ENCODE measurements around the gene GYS1. TPM values are rescaled to one million over a fixed set of nuclear protein-coding genes. Genes with fewer than 3 reads are reported as not detected.

Gene GYS1
- total RNA-seq, 8 experiments from 2014 or later, result 13.0 to 72.5 (median 18.3) TPM

- in situ Hi-C loops (cut with MboI; ENCODE audit: low pct_unique_long_range_greater_than_20kb in 2 of 9, low sequenced_read_pairs in 9 of 9, unreplicated experiment in 9 of 9), result no loop called here
- no peak overlapping the region for H3K27ac ChIP-seq
- no peak for ATAC-seq (replicated peaks in 6 of 8)
- peaks cover 14 to 15% of the 10 kb centered on the region in 2 donors for H3K4me1 ChIP-seq (replicated peaks in 1 of 2)
- H3K4me3 ChIP-seq, result no peak overlapping the region
- 88 to 100% (median 94%) methylated on average over 1 to 5 of the region's 22 CpGs; no CpG with 5 or more reads in 7 of the 10 experiments for WGBS, 10 experiments
Observed at GRCh38 chr19:48991011-48991609, 2.0 kb downstream of the GYS1 start.

GRCh38 chr19:48990400-48990799 is 2.7 kb downstream of the GYS1 start:
- no peak overlapping the region for H3K4me3 ChIP-seq
- WGBS, 10 experiments, result 48 to 100% (median 60%) methylated on average over 2 to 4 of the region's 4 CpGs; no CpG with 5 or more reads in 3 of the 10 experiments
- no peak overlapping the region for H3K27ac ChIP-seq
- H3K4me1 ChIP-seq (replicated peaks in 1 of 2), result peaks cover 14 to 15% of the 10 kb centered on the region in 2 donors
- in situ Hi-C loops (cut with MboI; ENCODE audit: low pct_unique_long_range_greater_than_20kb in 2 of 9, low sequenced_read_pairs in 9 of 9, unreplicated experiment in 9 of 9), result no loop called here
- ATAC-seq (replicated peaks in 6 of 8), result no peak

GRCh38 chr19:48989701-48990291 is 3.3 kb downstream of the GYS1 start:
- no peak overlapping the region for H3K4me3 ChIP-seq
- in situ Hi-C loops (cut with MboI; ENCODE audit: low pct_unique_long_range_greater_than_20kb in 2 of 9, low sequenced_read_pairs in 9 of 9, unreplicated experiment in 9 of 9), result no loop called here
- H3K27ac ChIP-seq, result no peak overlapping the region
- ATAC-seq (replicated peaks in 6 of 8), result no peak
- H3K4me1 ChIP-seq (replicated peaks in 1 of 2), result peaks cover 13 to 14% of the 10 kb centered on the region in 2 donors
- WGBS, 10 experiments, result 20 to 100% (median 100%) methylated on average over 1 to 5 of the region's 17 CpGs; no CpG with 5 or more reads in 5 of the 10 experiments

- Histone ChIP-seq H3K4me3 (no peak overlapping the region), H3K4me1 (replicated peaks in 1 of 2) (peaks cover 8 to 9% of the 10 kb centered on the region in 2 donors), H3K27ac (no peak overlapping the region)
- WGBS, 10 experiments, result 86 to 100% (median 95%) methylated on average over 1 to 9 of the region's 9 CpGs; no CpG with 5 or more reads in 1 of the 10 experiments
- ATAC-seq (replicated peaks in 6 of 8), result no peak
- in situ Hi-C loops (cut with MboI; ENCODE audit: low pct_unique_long_range_greater_than_20kb in 2 of 9, low sequenced_read_pairs in 9 of 9, unreplicated experiment in 9 of 9), result no loop called here
Observed at GRCh38 chr19:48988860-48989259, 4.2 kb downstream of the GYS1 start.

GRCh38 chr19:48988286-48988685 is 4.8 kb downstream of the GYS1 start:
- in situ Hi-C loops (cut with MboI; ENCODE audit: low pct_unique_long_range_greater_than_20kb in 2 of 9, low sequenced_read_pairs in 9 of 9, unreplicated experiment in 9 of 9), result no loop called here
- 76 to 100% (median 92%) methylated on average over 3 to 5 of the region's 7 CpGs; no CpG with 5 or more reads in 4 of the 10 experiments for WGBS, 10 experiments

GRCh38 chr19:48987323-48987722 is 5.8 kb downstream of the GYS1 start:
- Histone ChIP-seq H3K4me1 (replicated peaks in 1 of 2) (peaks cover 8 to 9% of the 10 kb centered on the region in 2 donors), H3K4me3 (no peak overlapping the region), H3K27ac (no peak overlapping the region)
- in situ Hi-C loops (cut with MboI; ENCODE audit: low pct_unique_long_range_greater_than_20kb in 2 of 9, low sequenced_read_pairs in 9 of 9, unreplicated experiment in 9 of 9), result no loop called here
- 61 to 100% (median 87%) methylated on average over 1 to 6 of the region's 7 CpGs; no CpG with 5 or more reads in 1 of the 10 experiments for WGBS, 10 experiments
- ATAC-seq (replicated peaks in 6 of 8), result no peak

More at GRCh38 chr19:48988286-48988685, 4.8 kb downstream of the GYS1 start:
- H3K4me1 ChIP-seq (replicated peaks in 1 of 2), result peaks cover 8 to 9% of the 10 kb centered on the region in 2 donors
- H3K4me3 ChIP-seq, result no peak overlapping the region
- no peak for ATAC-seq (replicated peaks in 6 of 8)
- no peak overlapping the region for H3K27ac ChIP-seq

- Histone ChIP-seq H3K4me3 (no peak overlapping the region), H3K4me1 (replicated peaks in 1 of 2) (no peaks in the 10 kb centered on the region), H3K27ac (no peak overlapping the region)
- 92 to 100% (median 100%) methylated on average over 1 to 3 of the region's 3 CpGs; no CpG with 5 or more reads in 5 of the 10 experiments for WGBS, 10 experiments
- in situ Hi-C loops (cut with MboI; ENCODE audit: low pct_unique_long_range_greater_than_20kb in 2 of 9, low sequenced_read_pairs in 9 of 9, unreplicated experiment in 9 of 9), result no loop called here
- no peak for ATAC-seq (replicated peaks in 6 of 8)
Observed at GRCh38 chr19:48986211-48986610, 6.9 kb downstream of the GYS1 start.

- in situ Hi-C loops (cut with MboI; ENCODE audit: low pct_unique_long_range_greater_than_20kb in 2 of 9, low sequenced_read_pairs in 9 of 9, unreplicated experiment in 9 of 9), result no loop called here
- peak in 1 of 8 experiments; percentile 3 for ATAC-seq (replicated peaks in 6 of 8)
- Histone ChIP-seq H3K4me3 (no peak overlapping the region), H3K4me1 (replicated peaks in 1 of 2) (no peaks in the 10 kb centered on the region), H3K27ac (no peak overlapping the region)
- WGBS, 10 experiments, result 100% methylated on average over 1 of the region's 13 CpGs; no CpG with 5 or more reads in 9 of the 10 experiments
Observed at GRCh38 chr19:48985711-48986110, 7.4 kb downstream of the GYS1 start.

GRCh38 chr19:48982280-48982679 is 10.8 kb downstream of the GYS1 start:
- Histone ChIP-seq H3K4me1 (replicated peaks in 1 of 2) (no peaks in the 10 kb centered on the region), H3K4me3 (no peak overlapping the region), H3K27ac (no peak overlapping the region)
- peak in 1 of 8 experiments; percentile 37 for ATAC-seq (replicated peaks in 6 of 8)
- 80 to 100% (median 93%) methylated on average over 1 to 5 of the region's 9 CpGs; no CpG with 5 or more reads in 6 of the 10 experiments for WGBS, 10 experiments
- in situ Hi-C loops (cut with MboI; ENCODE audit: low pct_unique_long_range_greater_than_20kb in 2 of 9, low sequenced_read_pairs in 9 of 9, unreplicated experiment in 9 of 9), result no loop called here

GRCh38 chr19:48977061-48977460 is 16.0 kb downstream of the GYS1 start:
- WGBS, 10 experiments, result 100% methylated on average over 1 to 2 of the region's 2 CpGs; no CpG with 5 or more reads in 4 of the 10 experiments
- Histone ChIP-seq H3K4me1 (replicated peaks in 1 of 2) (no peaks in the 10 kb centered on the region), H3K4me3 (no peak overlapping the region), H3K27ac (no peak overlapping the region)
- no peak for ATAC-seq (replicated peaks in 6 of 8)
- in situ Hi-C loops (cut with MboI; ENCODE audit: low pct_unique_long_range_greater_than_20kb in 2 of 9, low sequenced_read_pairs in 9 of 9, unreplicated experiment in 9 of 9), result loop anchor here in 1 of 9 experiments (10.0 kb wide), 1 partner anchor 182 kb away; no protein-coding TSS in a partner anchor

- in situ Hi-C loops (cut with MboI; ENCODE audit: low pct_unique_long_range_greater_than_20kb in 2 of 9, low sequenced_read_pairs in 9 of 9, unreplicated experiment in 9 of 9), result loop anchor here in 1 of 9 experiments (10.0 kb wide), 1 partner anchor 181 kb away; no protein-coding TSS in a partner anchor
- Histone ChIP-seq H3K27ac (no peak overlapping the region), H3K4me3 (no peak overlapping the region), H3K4me1 (replicated peaks in 1 of 2) (no peaks in the 10 kb centered on the region)
- WGBS, 10 experiments, result 81 to 100% (median 86%) methylated on average over 2 to 10 of the region's 13 CpGs; no CpG with 5 or more reads in 2 of the 10 experiments
- peak in 1 of 8 experiments; percentile 64 for ATAC-seq (replicated peaks in 6 of 8)
Observed at GRCh38 chr19:48975947-48976847, 16.9 kb downstream of the GYS1 start.

- WGBS, 10 experiments, result 27 to 100% (median 60%) methylated on average over 1 to 11 of the region's 19 CpGs; no CpG with 5 or more reads in 5 of the 10 experiments
- H3K4me3 ChIP-seq, result no peak overlapping the region
- H3K4me1 ChIP-seq (replicated peaks in 1 of 2), result peaks cover 4 to 5% of the 10 kb centered on the region in 2 donors
- in situ Hi-C loops (cut with MboI; ENCODE audit: low pct_unique_long_range_greater_than_20kb in 2 of 9, low sequenced_read_pairs in 9 of 9, unreplicated experiment in 9 of 9), result loop anchor here in 7 of 9 experiments (10.0 to 25.0 kb wide), 3 partner anchors 176 to 334 kb away; partner anchors contain the start of genes CA11 (in 1 of the 7) and DBP (in 1 of the 7)
- H3K27ac ChIP-seq, result no peak overlapping the region
- ATAC-seq (replicated peaks in 6 of 8), result peak; percentile 1 to 69 (median 49)
Observed at GRCh38 chr19:48970923-48971395, 22.1 kb downstream of the GYS1 start.

Data from motor neuron (in vitro differentiated cells).